Upper lobe of left lung (tissue), 6 donors: ENCODE results near the gene SPTLC3. TPM values are rescaled to one million over a fixed set of nuclear protein-coding genes. Genes with fewer than 3 reads are reported as not detected.

Experiments used
- ATAC-seq, 2 donors: fragments of 200-7000 bp; cut with Tn5 transposase; one replicate each; pipeline ENCODE4 v1.9.1; 2022; ENCODE audit warnings: mild to moderate bottlenecking in 2 of 2, moderate library complexity in 2 of 2; ENCODE audit not compliant: low FRiP score in 2 of 2
- DNase-seq, 2 donors: peaks; one replicate each; pipeline ENCODE4 v3.0.0-alpha.2; 2019 to 2020
- H3K27ac ChIP-seq, 4 donors: fragments of 200-600 bp; sonication (generic); one replicate each; pipeline ENCODE4 v1.5.1; 2016 to 2019
- H3K27me3 ChIP-seq, 4 donors: fragments of 200-600 bp; sonication (generic); one replicate each; pipeline ENCODE4 v1.5.1; 2017 to 2019
- H3K36me3 ChIP-seq, 4 donors: fragments of 200-600 bp; sonication (generic); one replicate each; pipeline ENCODE4 v1.5.1; 2016 to 2019
- H3K4me1 ChIP-seq, 4 donors: fragments of 200-600 bp; sonication (generic); one replicate each; pipeline ENCODE4 v1.5.1; 2018 to 2019
- H3K4me3 ChIP-seq, 4 donors: fragments of 200-600 bp; sonication (generic); one replicate each; pipeline ENCODE4 v1.5.1; 2017 to 2019; ENCODE audit warnings: mild to moderate bottlenecking in 2 of 4, moderate library complexity in 1 of 4
- H3K9me3 ChIP-seq, 4 donors: fragments of 200-600 bp; sonication (generic); one replicate each; pipeline ENCODE4 v1.5.1; 2018 to 2019
- CTCF ChIP-seq, 6 experiments: fragments of 450-650 bp in 4 of 6; fragments of 200-600 bp in 2 of 6; sonication (generic) in 2 of 6; IDR thresholded peaks; one replicate each; pipeline ENCODE4 v1.5.1; 2016 to 2019; ENCODE audit warnings: antibody characterized with exemption in 6 of 6
- EP300 ChIP-seq, 4 donors: sonication (generic); formaldehyde crosslinking; IDR thresholded peaks; one replicate each; pipeline ENCODE4 v1.5.1; 2017; ENCODE audit warnings: antibody characterized with exemption in 4 of 4, control low read depth in 2 of 4
- POLR2A ChIP-seq, 4 donors: fragments of 450-650 bp; IDR thresholded peaks; one replicate each; pipeline ENCODE4 v1.5.1; 2016 to 2017; ENCODE audit warnings: antibody characterized with exemption in 4 of 4, mild to moderate bottlenecking in 2 of 4
- POLR2AphosphoS5 ChIP-seq, 2 donors: sonication (generic); formaldehyde crosslinking; IDR thresholded peaks; one replicate each; pipeline ENCODE4 v1.5.1; 2017; ENCODE audit warnings: antibody characterized with exemption in 2 of 2
- WGBS, 2 donors: methylation state at CpG; one replicate each; pipeline ENCODE4 v1.1.5; 2017 to 2018; 5-methylcytosine and 5-hydroxymethylcytosine counted together
- total RNA-seq, 6 donors: library from RNA; depleted of rRNA in 4 of 6; stranded (reverse); fragments of >200 nt in 4 of 6; gene quantifications; one replicate each; pipeline versions ENCODE4 v1.1.0 to v1.2.1, GENCODE V29; 2016 to 2021
- donor health status: DM: no; HTN: no; CAD: no; lungs with moderate emphysema.
- donor health status: DM: no; HTN: yes; CAD: no; lungs with severe emphysema.

SPTLC3 gene
- total RNA-seq, 6 donors from 2014 or later: 9.0 to 21.7 (median 15.8) TPM

GRCh38 chr20:13082378-13082777 is 73.6 kb downstream of the SPTLC3 start:
- no peaks in the 10 kb centered on the region for H3K4me1 ChIP-seq
- DNase-seq (no peak), ATAC-seq (no peak)
- no peaks in the 10 kb centered on the region for H3K36me3 ChIP-seq
- H3K9me3 ChIP-seq: no peaks in the 10 kb centered on the region
- no peak overlapping the region for H3K27ac ChIP-seq
- TF ChIP-seq CTCF (IDR thresholded peaks at IDR 0.05) (no peak), POLR2AphosphoS5 (IDR thresholded peaks at IDR 0.05) (no peak), EP300 (IDR thresholded peaks at IDR 0.05) (no peak), POLR2A (IDR thresholded peaks at IDR 0.05) (no peak)
- no peaks in the 10 kb centered on the region for H3K27me3 ChIP-seq
- no peak overlapping the region for H3K4me3 ChIP-seq

GRCh38 chr20:13085275-13085674 is 76.5 kb downstream of the SPTLC3 start:
- 84 to 87% methylated on average over 3 of the region's 3 CpGs for whole genome bisulfite sequencing, 2 donors
- H3K36me3 ChIP-seq: no peaks in the 10 kb centered on the region
- H3K27ac ChIP-seq: no peak overlapping the region
- H3K9me3 ChIP-seq: no peaks in the 10 kb centered on the region
- TF ChIP-seq POLR2AphosphoS5 (IDR thresholded peaks at IDR 0.05) (no peak), CTCF (IDR thresholded peaks at IDR 0.05) (no peak), POLR2A (IDR thresholded peaks at IDR 0.05) (no peak), EP300 (IDR thresholded peaks at IDR 0.05) (no peak)
- DNase-seq (no peak), ATAC-seq (no peak)
- no peaks in the 10 kb centered on the region for H3K27me3 ChIP-seq
- no peaks in the 10 kb centered on the region for H3K4me1 ChIP-seq
- no peak overlapping the region for H3K4me3 ChIP-seq

GRCh38 chr20:13089950-13090469 is 81.2 kb downstream of the SPTLC3 start:
- Histone ChIP-seq H3K27ac (no peak overlapping the region), H3K36me3 (peaks cover 0 to 10% (median 2%) of the 10 kb centered on the region in 4 donors), H3K4me3 (no peak overlapping the region), H3K4me1 (no peaks in the 10 kb centered on the region), H3K27me3 (no peaks in the 10 kb centered on the region), H3K9me3 (no peaks in the 10 kb centered on the region)
- TF ChIP-seq POLR2AphosphoS5 (IDR thresholded peaks at IDR 0.05) (no peak), POLR2A (IDR thresholded peaks at IDR 0.05) (no peak), EP300 (IDR thresholded peaks at IDR 0.05) (no peak), CTCF (IDR thresholded peaks at IDR 0.05) (no peak)
- ATAC-seq: no peak
- DNase-seq: no peak
- WGBS, 2 donors: 82 to 92% methylated on average over 1 of the region's 1 CpG

GRCh38 chr20:13092111-13092510 is 83.3 kb downstream of the SPTLC3 start:
- 37 to 77% methylated on average over 2 of the region's 2 CpGs for WGBS, 2 donors
- TF ChIP-seq POLR2AphosphoS5 (IDR thresholded peaks at IDR 0.05) (no peak), EP300 (IDR thresholded peaks at IDR 0.05) (no peak), CTCF (IDR thresholded peaks at IDR 0.05) (no peak)

GRCh38 chr20:13094976-13095375 is 86.2 kb downstream of the SPTLC3 start:
- Histone ChIP-seq H3K36me3 (peaks cover 0 to 10% (median 2%) of the 10 kb centered on the region in 4 donors), H3K27me3 (no peaks in the 10 kb centered on the region), H3K4me3 (no peak overlapping the region), H3K27ac (no peak overlapping the region), H3K9me3 (no peaks in the 10 kb centered on the region), H3K4me1 (no peaks in the 10 kb centered on the region)
- DNase-seq (no peak), ATAC-seq (no peak)
- WGBS, 2 donors: 67 to 72% methylated on average over 4 of the region's 4 CpGs
- TF ChIP-seq POLR2A (IDR thresholded peaks at IDR 0.05) (no peak), CTCF (IDR thresholded peaks at IDR 0.05) (no peak), POLR2AphosphoS5 (IDR thresholded peaks at IDR 0.05) (no peak), EP300 (IDR thresholded peaks at IDR 0.05) (no peak)

More at GRCh38 chr20:13092111-13092510, 83.3 kb downstream of the SPTLC3 start:
- Histone ChIP-seq H3K36me3 (peaks cover 0 to 10% (median 2%) of the 10 kb centered on the region in 4 donors), H3K9me3 (no peaks in the 10 kb centered on the region), H3K4me1 (no peaks in the 10 kb centered on the region), H3K27me3 (no peaks in the 10 kb centered on the region), H3K27ac (no peak overlapping the region), H3K4me3 (no peak overlapping the region)
- DNase-seq (no peak), ATAC-seq (no peak)
